ENCODE measurements around the gene GPR141.

The GPR141 gene

GRCh38 chr7:37718585-37718984, 35.0 kb downstream of the GPR141 start:
- Histone ChIP-seq H3K27ac (ENCODE audit: low read depth, low read length, poor library complexity, severe bottlenecking) (no peak overlapping the region), H3F3A (ENCODE audit: insufficient read depth, low read length) (no peaks in the 10 kb centered on the region), H3K79me2 (ENCODE audit: insufficient read depth, low read length) (no peaks in the 10 kb centered on the region), H3K9me2 (ENCODE audit: low read depth, low read length) (no peaks in the 10 kb centered on the region), H3K4me1 (ENCODE audit: insufficient read depth, low read length, severe bottlenecking) (no peaks in the 10 kb centered on the region), H2AFZ (ENCODE audit: low read length) (no peak overlapping the region), H3K9ac (ENCODE audit: low read length) (no peak overlapping the region), H4K20me1 (ENCODE audit: insufficient read depth, low read length) (no peaks in the 10 kb centered on the region), H3K4me3 (ENCODE audit: low read depth, low read length, poor library complexity, severe bottlenecking) (no peak overlapping the region), H3K27me3 (ENCODE audit: insufficient read depth, low read length) (0 out of 2 replicates have a peak, but pooled peaks cover 4% of the 10 kb centered on the region), H3K9me3 (ENCODE audit: low read length) (no peaks in the 10 kb centered on the region), H3K36me3 (ENCODE audit: insufficient read depth, low read length) (no peaks in the 10 kb centered on the region), H3K4me2 (ENCODE audit: low read length) (no peak overlapping the region)
- TF ChIP-seq EZH2 (IDR thresholded peaks at IDR 0.05; ENCODE audit: borderline replicate concordance, low read length) (no peak), CTCF (IDR thresholded peaks at IDR 0.05; ENCODE audit: low read length) (no peak)

- Histone ChIP-seq H3K9me3 (ENCODE audit: low read length) (no peaks in the 10 kb centered on the region), H3K4me1 (ENCODE audit: insufficient read depth, low read length, severe bottlenecking) (no peaks in the 10 kb centered on the region), H3K4me2 (ENCODE audit: low read length) (no peak overlapping the region), H3F3A (ENCODE audit: insufficient read depth, low read length) (no peaks in the 10 kb centered on the region), H3K4me3 (ENCODE audit: low read depth, low read length, poor library complexity, severe bottlenecking) (no peak overlapping the region), H3K9me2 (ENCODE audit: low read depth, low read length) (no peaks in the 10 kb centered on the region), H3K27me3 (ENCODE audit: insufficient read depth, low read length) (0 out of 2 replicates have a peak, but pooled peaks cover 4% of the 10 kb centered on the region), H2AFZ (ENCODE audit: low read length) (no peak overlapping the region), H4K20me1 (ENCODE audit: insufficient read depth, low read length) (no peaks in the 10 kb centered on the region), H3K36me3 (ENCODE audit: insufficient read depth, low read length) (no peaks in the 10 kb centered on the region), H3K27ac (ENCODE audit: low read depth, low read length, poor library complexity, severe bottlenecking) (no peak overlapping the region), H3K79me2 (ENCODE audit: insufficient read depth, low read length) (no peaks in the 10 kb centered on the region), H3K9ac (ENCODE audit: low read length) (no peak overlapping the region)
- TF ChIP-seq EZH2 (IDR thresholded peaks at IDR 0.05; ENCODE audit: borderline replicate concordance, low read length): no peak
- TF ChIP-seq CTCF (IDR thresholded peaks at IDR 0.05; ENCODE audit: low read length): no peak
Observed at GRCh38 chr7:37719077-37719476, 35.5 kb downstream of the GPR141 start.

GRCh38 chr7:37724732-37725131, 41.2 kb downstream of the GPR141 start:
- H3K9ac ChIP-seq (ENCODE audit: low read length): no peak overlapping the region
- H4K20me1 ChIP-seq (ENCODE audit: insufficient read depth, low read length): no peaks in the 10 kb centered on the region
- no peaks in the 10 kb centered on the region for H3K27me3 ChIP-seq (ENCODE audit: insufficient read depth, low read length)
- no peaks in the 10 kb centered on the region for H3F3A ChIP-seq (ENCODE audit: insufficient read depth, low read length)
- H2AFZ ChIP-seq (ENCODE audit: low read length): no peak overlapping the region
- no peaks in the 10 kb centered on the region for H3K9me3 ChIP-seq (ENCODE audit: low read length)
- H3K4me2 ChIP-seq (ENCODE audit: low read length): no peak overlapping the region
- H3K79me2 ChIP-seq (ENCODE audit: insufficient read depth, low read length): no peaks in the 10 kb centered on the region
- H3K27ac ChIP-seq (ENCODE audit: low read depth, low read length, poor library complexity, severe bottlenecking): no peak overlapping the region
- H3K9me2 ChIP-seq (ENCODE audit: low read depth, low read length): no peaks in the 10 kb centered on the region
- H3K4me3 ChIP-seq (ENCODE audit: low read depth, low read length, poor library complexity, severe bottlenecking): no peak overlapping the region
- no peak for TF ChIP-seq EZH2 (IDR thresholded peaks at IDR 0.05; ENCODE audit: borderline replicate concordance, low read length)
- TF ChIP-seq CTCF (IDR thresholded peaks at IDR 0.05; ENCODE audit: low read length): no peak
- H3K36me3 ChIP-seq (ENCODE audit: insufficient read depth, low read length): no peaks in the 10 kb centered on the region
- no peaks in the 10 kb centered on the region for H3K4me1 ChIP-seq (ENCODE audit: insufficient read depth, low read length, severe bottlenecking)

Measured in OCI-LY1 (cell line).